Activated CD4-positive, alpha-beta memory T cell treated with anti-CD3 and anti-CD28 coated beads for 36 hours (primary cell): ENCODE data around the gene PARP4. TPM values are rescaled to one million over a fixed set of nuclear protein-coding genes. Genes with fewer than 3 reads are reported as not detected.
"Not testable (repeated sequence)": the region's sequence is repeated elsewhere in the genome, so short reads cannot be mapped to it uniquely, and the experiment has no call there.

Source experiments
- CTCF ChIA-PET: fragments of 350-600 bp; sonication (Branson Sonifier 250); formaldehyde crosslinking; loops from one replicate; lab custom pipeline; 2021; ENCODE audit warnings: antibody characterized with exemption, inconsistent platforms; lab: Charles Lee
- POLR2A ChIA-PET: fragments of 350-600 bp; sonication (Branson Sonifier 250); formaldehyde crosslinking; loops from one replicate; lab custom pipeline; 2021; ENCODE audit warnings: antibody characterized with exemption; lab: Charles Lee
- DNase-seq: peaks from one replicate; pipeline ENCODE4 v3.0.0-alpha.2; 2020
- H3K27ac Mint-ChIP-seq: one replicate; pipeline ENCODE4 v1.8.0; 2021; ENCODE audit warnings: mixed read lengths
- H3K27me3 Mint-ChIP-seq: one replicate; pipeline ENCODE4 v1.8.0; 2021; ENCODE audit warnings: mixed read lengths
- H3K36me3 Mint-ChIP-seq: one replicate; pipeline ENCODE4 v1.8.0; 2021; ENCODE audit warnings: mixed read lengths
- H3K4me1 Mint-ChIP-seq: one replicate; pipeline ENCODE4 v1.8.0; 2021; ENCODE audit warnings: low read depth, mixed read lengths
- H3K4me3 Mint-ChIP-seq: one replicate; pipeline ENCODE4 v1.8.0; 2021; ENCODE audit warnings: mild to moderate bottlenecking, mixed read lengths
- H3K9me3 Mint-ChIP-seq: one replicate; pipeline ENCODE4 v1.8.0; 2021; ENCODE audit warnings: mixed read lengths
- intact Hi-C: fragments of 100-400 bp; cut with micrococcal nuclease; formaldehyde crosslinking; loops from one replicate; pipeline ENCODE4 v1.15.1; 2023
- total RNA-seq, 2 experiments: library from RNA; stranded (reverse); gene quantifications; one replicate each; pipeline ENCODE4 v1.2.3, GENCODE V29; 2021

PARP4 gene
- 10 to 100 TPM; 20.7 to 22.2 TPM for total RNA-seq

- peak; percentile 80 for DNase-seq
- no peaks in the 10 kb centered on the region for H3K36me3 Mint-ChIP-seq
- CTCF ChIA-PET, result no interaction called here
- POLR2A ChIA-PET, result interaction anchor here (1.8 to 2.1 kb wide), 2 partner anchors 238 to 261 kb away, joined by 5 to 6 read pairs; no protein-coding TSS in a partner anchor
- no peaks in the 10 kb centered on the region for H3K27me3 Mint-ChIP-seq
- intact Hi-C loops, result loop anchor here (2.0 to 5.0 kb wide), 4 partner anchors 105 to 410 kb away; a partner anchor contains a TSS
- no peaks in the 10 kb centered on the region for H3K9me3 Mint-ChIP-seq
- peaks cover 28% of the 10 kb centered on the region for H3K4me1 Mint-ChIP-seq
- peak within 1 kb of the TSS; percentile 76 for H3K4me3 Mint-ChIP-seq
- peak within 1 kb of the TSS; percentile 94 for H3K27ac Mint-ChIP-seq
These were observed at the start of gene PARP4 for GRCh38 chr13:24512197-24512907. Gene PARP4 (minus strand): TSS chr13:24512778. CDS start chr13:24503776, 9,002 bp downstream.

- DNase-seq, intact Hi-C loops, H3K36me3 Mint-ChIP-seq, H3K4me3 Mint-ChIP-seq, POLR2A ChIA-PET, CTCF ChIA-PET, H3K9me3 Mint-ChIP-seq, H3K27ac Mint-ChIP-seq: not testable (repeated sequence)
- Mint-ChIP-seq H3K27me3 (peaks cover 42% of the 10 kb centered on the region), H3K4me1 (peaks cover 11% of the 10 kb centered on the region)
These were observed 48.1 kb upstream of the PARP4 start for GRCh38 chr13:24560579-24561187.

GRCh38 chr13:24559431-24560218, 47.0 kb upstream of the PARP4 start:
- CTCF ChIA-PET, result interaction anchor here (0.6 to 1.7 kb wide), 2 partner anchors 314 to 331 kb away, joined by 4 to 5 read pairs; no protein-coding TSS in a partner anchor
- DNase-seq, H3K4me3 Mint-ChIP-seq, POLR2A ChIA-PET, H3K27ac Mint-ChIP-seq, H3K36me3 Mint-ChIP-seq, H3K9me3 Mint-ChIP-seq: not testable (repeated sequence)
- intact Hi-C loops, result loop anchor here (10.0 kb wide), 1 partner anchor 235 kb away; no protein-coding TSS in a partner anchor
- Mint-ChIP-seq H3K27me3 (peaks cover 37% of the 10 kb centered on the region), H3K4me1 (peaks cover 11% of the 10 kb centered on the region)

DNA sequence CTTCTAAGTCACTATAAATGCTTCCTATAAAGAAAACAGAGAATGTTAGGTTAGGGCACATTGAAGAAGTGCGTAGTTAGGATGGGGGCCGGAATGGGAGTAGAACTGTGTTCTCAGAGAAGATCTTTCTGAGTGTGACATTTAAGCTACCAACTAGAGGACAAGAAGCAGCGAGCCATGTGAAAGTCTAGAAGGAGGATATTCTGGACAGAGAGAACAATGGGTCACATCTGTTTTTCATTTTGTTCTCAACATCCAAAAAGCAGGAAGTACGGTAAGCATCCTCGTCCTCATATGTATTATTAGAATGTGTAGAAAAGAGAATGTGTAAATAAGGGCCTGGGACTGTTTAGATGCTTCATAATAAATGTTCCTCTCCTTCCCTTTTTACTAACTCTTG, 44.5 kb upstream of the PARP4 start:
- peaks cover 45% of the 10 kb centered on the region for H3K27me3 Mint-ChIP-seq
- POLR2A ChIA-PET, result no interaction called here
- no peaks in the 10 kb centered on the region for H3K9me3 Mint-ChIP-seq
- no peaks in the 10 kb centered on the region for H3K36me3 Mint-ChIP-seq
- CTCF ChIA-PET, result no interaction called here
- H3K4me3 Mint-ChIP-seq, result no peak overlapping the region
- peaks cover 11% of the 10 kb centered on the region for H3K4me1 Mint-ChIP-seq
- intact Hi-C loops, result loop anchor here (10.0 kb wide), 1 partner anchor 232 kb away; no protein-coding TSS in a partner anchor
- DNase-seq, result no peak
- no peak overlapping the region for H3K27ac Mint-ChIP-seq

GRCh38 chr13:24553892-24554291, 41.3 kb upstream of the PARP4 start:
- H3K27ac Mint-ChIP-seq, H3K4me3 Mint-ChIP-seq, DNase-seq, H3K36me3 Mint-ChIP-seq, H3K9me3 Mint-ChIP-seq, H3K4me1 Mint-ChIP-seq, POLR2A ChIA-PET: not testable (repeated sequence)
- intact Hi-C loops, result loop anchor here (10.0 kb wide), 1 partner anchor 229 kb away; no protein-coding TSS in a partner anchor
- CTCF ChIA-PET, result interaction anchor here (1.0 to 2.7 kb wide), 2 partner anchors 15 to 30 kb away, joined by 3 to 6 read pairs; no protein-coding TSS in a partner anchor
- peaks cover 43% of the 10 kb centered on the region for H3K27me3 Mint-ChIP-seq

DNA sequence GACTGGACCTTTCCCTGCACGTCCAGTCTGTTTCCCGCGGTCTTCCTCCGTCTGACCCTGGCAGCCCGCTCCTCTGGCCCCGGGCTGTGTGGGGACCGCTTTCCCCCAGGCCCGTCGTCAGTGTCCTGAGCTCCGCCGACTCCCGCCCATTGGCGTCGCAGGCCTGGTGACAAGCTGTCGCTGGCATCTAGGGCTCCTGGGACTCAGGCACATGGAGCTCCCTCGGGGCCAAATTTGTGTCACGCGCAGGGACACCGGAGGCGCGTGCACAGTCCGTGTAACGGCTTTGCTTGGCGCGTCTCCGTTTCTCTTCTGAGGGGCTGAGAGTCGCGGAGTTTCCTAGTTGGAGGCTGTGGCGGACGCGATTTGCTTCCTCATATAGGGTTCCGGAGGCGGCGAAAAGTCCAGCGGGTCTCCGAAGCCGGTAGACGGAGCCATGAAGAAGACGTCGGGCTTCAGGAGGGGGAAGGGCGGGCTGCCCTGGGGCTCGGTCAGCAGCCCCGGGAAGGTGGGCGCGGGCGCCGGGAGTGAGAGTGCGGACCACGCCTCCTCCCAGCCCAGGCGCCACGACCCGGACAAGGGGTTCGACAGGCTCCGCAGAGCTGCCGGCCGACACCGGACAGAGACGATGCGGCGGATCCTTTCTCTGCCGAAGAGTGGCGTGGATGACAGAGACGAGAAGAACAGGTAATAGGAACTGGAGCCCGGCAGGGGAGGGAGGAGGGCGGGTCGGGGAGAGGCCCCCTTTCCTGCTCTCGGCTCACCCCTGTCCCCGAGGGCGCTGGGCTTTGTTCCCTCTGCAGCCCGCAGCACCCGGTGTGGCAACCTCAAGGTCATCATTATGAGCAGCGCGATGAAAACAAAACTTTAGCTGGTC, 29.1 kb upstream of the PARP4 start:
- peak overlapping the region; percentile 71 for H3K4me3 Mint-ChIP-seq
- H3K27me3 Mint-ChIP-seq, result peaks cover 36% of the 10 kb centered on the region
- CTCF ChIA-PET, result interaction anchor here (1.1 kb wide), 1 partner anchor 13 kb away, joined by 4 read pairs; no protein-coding TSS in a partner anchor
- intact Hi-C loops, H3K9me3 Mint-ChIP-seq, H3K27ac Mint-ChIP-seq, H3K4me1 Mint-ChIP-seq, POLR2A ChIA-PET, H3K36me3 Mint-ChIP-seq: not testable (repeated sequence)
- DNase-seq, result peak; percentile 30

DNA sequence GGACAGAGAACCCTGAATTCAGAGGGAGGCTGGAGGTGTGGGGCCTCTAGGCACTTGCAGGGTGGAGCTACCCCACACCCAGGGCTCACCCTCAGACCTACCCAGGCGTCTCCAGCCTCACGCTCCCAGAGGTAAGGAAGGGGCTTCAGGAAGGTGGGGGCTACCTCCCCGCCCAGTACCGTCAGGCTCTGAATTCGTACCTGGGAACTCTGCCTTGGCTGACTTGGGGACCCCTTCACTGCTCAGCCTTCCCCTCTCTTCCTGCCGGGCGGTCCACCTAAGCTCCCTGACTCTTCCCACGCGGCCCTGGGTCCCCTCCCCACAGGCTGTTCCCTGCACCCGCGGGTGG, 28.5 kb upstream of the PARP4 start:
- no peak for DNase-seq
- CTCF ChIA-PET, result interaction anchor here (1.1 kb wide), 1 partner anchor 14 kb away, joined by 4 read pairs; no protein-coding TSS in a partner anchor
- Mint-ChIP-seq H3K27ac (no peak overlapping the region), H3K27me3 (peaks cover 34% of the 10 kb centered on the region), H3K9me3 (no peaks in the 10 kb centered on the region), H3K4me3 (peak overlapping the region; percentile 20), H3K4me1 (peaks cover 8% of the 10 kb centered on the region), H3K36me3 (no peaks in the 10 kb centered on the region)
- intact Hi-C loops, result no loop called here
- POLR2A ChIA-PET, result no interaction called here

GRCh38 chr13:24540236-24541126, 27.9 kb upstream of the PARP4 start:
- H3K4me1 Mint-ChIP-seq, result peaks cover 8% of the 10 kb centered on the region
- H3K9me3 Mint-ChIP-seq, result no peaks in the 10 kb centered on the region
- intact Hi-C loops, result no loop called here
- no peaks in the 10 kb centered on the region for H3K36me3 Mint-ChIP-seq
- H3K27ac Mint-ChIP-seq, result no peak overlapping the region
- H3K4me3 Mint-ChIP-seq, result no peak overlapping the region
- CTCF ChIA-PET, result interaction anchor here (1.1 kb wide), 1 partner anchor 15 kb away, joined by 4 read pairs; no protein-coding TSS in a partner anchor
- peaks cover 33% of the 10 kb centered on the region for H3K27me3 Mint-ChIP-seq
- DNase-seq, result peak; percentile 22
- POLR2A ChIA-PET, result no interaction called here

- Mint-ChIP-seq H3K27ac (no peak overlapping the region), H3K4me1 (peaks cover 8% of the 10 kb centered on the region), H3K9me3 (no peaks in the 10 kb centered on the region), H3K27me3 (peaks cover 33% of the 10 kb centered on the region), H3K4me3 (no peak overlapping the region), H3K36me3 (no peaks in the 10 kb centered on the region)
- POLR2A ChIA-PET, result interaction anchor here (1.1 kb wide), 1 partner anchor 11 kb away, joined by 3 read pairs; no protein-coding TSS in a partner anchor
- DNase-seq, result no peak
- CTCF ChIA-PET, result no interaction called here
- intact Hi-C loops, result no loop called here
These were observed 27.1 kb upstream of the PARP4 start for GRCh38 chr13:24539500-24540165.

DNA sequence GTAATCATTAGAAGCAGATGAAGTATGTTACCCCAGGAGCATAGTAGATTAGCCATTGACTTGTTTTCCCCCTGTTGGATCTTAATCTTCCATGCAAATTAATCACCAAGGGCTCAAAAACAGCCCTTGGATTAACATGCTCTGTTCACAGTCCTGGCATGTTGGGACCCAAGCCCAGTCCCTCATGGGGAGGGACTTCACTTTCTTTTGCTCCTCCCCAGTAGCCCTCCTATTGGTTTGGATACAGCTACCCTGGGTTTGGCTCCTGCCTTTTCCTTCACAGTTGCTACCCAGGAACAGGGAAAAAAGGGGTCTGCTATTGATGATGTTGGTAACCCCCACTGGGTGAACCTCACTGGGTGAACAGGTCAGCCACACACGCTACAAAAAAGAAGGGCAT, 16.9 kb upstream of the PARP4 start:
- peaks cover 36% of the 10 kb centered on the region for H3K27me3 Mint-ChIP-seq
- POLR2A ChIA-PET, result interaction anchor here (1.0 kb wide), 1 partner anchor 9 kb away, joined by 3 read pairs; no protein-coding TSS in a partner anchor
- CTCF ChIA-PET, result interaction anchor here (0.6 kb wide), 1 partner anchor 356 kb away, joined by 3 read pairs; no protein-coding TSS in a partner anchor
- H3K4me3 Mint-ChIP-seq, result no peak overlapping the region
- intact Hi-C loops, result no loop called here
- H3K36me3 Mint-ChIP-seq, result no peaks in the 10 kb centered on the region
- no peaks in the 10 kb centered on the region for H3K4me1 Mint-ChIP-seq
- H3K27ac Mint-ChIP-seq, result no peak overlapping the region
- no peaks in the 10 kb centered on the region for H3K9me3 Mint-ChIP-seq
- no peak for DNase-seq
